Activated T-helper 17 cell treated with anti-CD3 and anti-CD28 coated beads, Interleukin-2, amount 50 U/mL, for 72 hours (primary cell): ENCODE results near the gene CWC15. TPM values are rescaled to one million over a fixed set of nuclear protein-coding genes. Genes with fewer than 3 reads are reported as not detected.
"Not testable (repeated sequence)": the region's sequence is repeated elsewhere in the genome, so short reads cannot be mapped to it uniquely, and the experiment has no call there.

ENCODE experiments used
- ATAC-seq: fragments of 150-1000 bp; cut with Tn5 transposase; replicated peaks from 2 replicates; pipeline ENCODE4 v1.10.0; 2021; ENCODE audit warnings: mild to moderate bottlenecking, moderate library complexity
- H3K27ac Mint-ChIP-seq: one replicate; pipeline ENCODE4 v1.8.0; 2022; ENCODE audit warnings: mixed read lengths
- H3K27me3 Mint-ChIP-seq: one replicate; pipeline ENCODE4 v1.8.0; 2022; ENCODE audit warnings: mixed read lengths
- H3K36me3 Mint-ChIP-seq: one replicate; pipeline ENCODE4 v1.8.0; 2022; ENCODE audit warnings: low read depth, mild to moderate bottlenecking, mixed read lengths
- H3K4me1 Mint-ChIP-seq: one replicate; pipeline ENCODE4 v1.8.0; 2022; ENCODE audit warnings: mixed read lengths
- H3K4me3 Mint-ChIP-seq: one replicate; pipeline ENCODE4 v1.8.0; 2022; ENCODE audit warnings: mild to moderate bottlenecking, mixed read lengths
- H3K9me3 Mint-ChIP-seq: one replicate; pipeline ENCODE4 v1.8.0; 2022; ENCODE audit warnings: mixed read lengths
- total RNA-seq, 2 donors: library from RNA; stranded (reverse); gene quantifications; one replicate each; pipeline ENCODE4 v1.2.3, GENCODE V29; 2022

CWC15 gene
- total RNA-seq, 2 donors from 2014 or later = 69.4 to 80.3 TPM

DNA sequence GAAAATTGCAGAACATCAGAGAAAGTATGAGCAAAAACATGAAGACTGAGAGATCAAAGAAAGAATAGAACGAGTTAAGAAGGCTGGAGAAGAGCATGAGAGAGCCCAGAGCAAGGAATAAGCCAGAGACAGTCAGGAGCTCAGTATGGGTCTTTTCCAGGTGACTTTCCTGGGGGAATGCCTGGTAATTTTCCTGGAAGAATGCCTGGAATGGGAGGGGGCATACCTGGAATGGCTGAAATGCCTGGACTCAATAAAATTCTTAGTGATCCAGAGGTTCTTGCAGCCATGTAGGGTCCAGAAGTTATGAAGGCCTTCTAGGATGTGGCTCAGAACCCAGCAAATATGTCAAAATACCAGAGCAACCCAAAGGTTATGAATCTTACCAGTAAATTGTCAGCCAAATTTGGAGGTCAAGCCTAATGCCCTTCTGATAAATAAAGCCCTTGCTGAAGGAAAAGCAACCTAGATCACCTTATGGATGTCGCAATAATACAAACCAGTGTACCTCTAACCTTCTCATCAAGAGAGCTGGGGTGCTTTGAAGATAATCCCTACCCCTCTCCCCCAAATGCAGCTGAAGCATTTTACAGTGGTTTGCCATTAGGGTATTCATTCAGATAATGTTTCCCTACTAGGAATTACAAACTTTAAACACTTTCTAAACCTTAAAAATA, 59.5 kb downstream of the CWC15 start:
- not testable (repeated sequence) for ATAC-seq

GRCh38 chr11:94912806-94913205, 60.5 kb downstream of the CWC15 start:
- no peak overlapping the region for H3K27ac Mint-ChIP-seq
- H3K4me3 Mint-ChIP-seq = no peak overlapping the region
- ATAC-seq = no peak
- no peaks in the 10 kb centered on the region for H3K27me3 Mint-ChIP-seq
- H3K4me1 Mint-ChIP-seq = no peaks in the 10 kb centered on the region
- no peaks in the 10 kb centered on the region for H3K36me3 Mint-ChIP-seq
- no peaks in the 10 kb centered on the region for H3K9me3 Mint-ChIP-seq

More for the DNA sequence above, 59.5 kb downstream of the CWC15 start:
- not testable (repeated sequence) for H3K4me3 Mint-ChIP-seq, H3K9me3 Mint-ChIP-seq, H3K27me3 Mint-ChIP-seq, H3K27ac Mint-ChIP-seq, H3K36me3 Mint-ChIP-seq, H3K4me1 Mint-ChIP-seq

Other genes starting within 250 kb of the CWC15 start
- gene AMOTL1, start 205.2 kb downstream of the CWC15 start, total RNA-seq = under 1 TPM; 0.06 to 0.34 TPM
- gene KDM4D, start 153 bp upstream of the CWC15 start, total RNA-seq = 1 to 10 TPM in 1 of 2 donors, under 1 TPM in 1; 0.91 to 1.0 TPM
- gene KDM4E, start 51.7 kb upstream of the CWC15 start, total RNA-seq = not detected
- not detected for gene KDM4F, start 75.9 kb upstream of the CWC15 start, total RNA-seq
- gene SRSF8, start 93.4 kb upstream of the CWC15 start, total RNA-seq = 10 to 100 TPM; 25.5 to 32.1 TPM
- 1 to 10 TPM; 6.7 to 8.0 TPM for gene ENDOD1, start 116.3 kb upstream of the CWC15 start, total RNA-seq